Esophagus muscularis mucosa (tissue), 4 donors: Measurements from ENCODE around the gene AMFR.

Experiments
- EP300 ChIP-seq: sonication (generic); formaldehyde crosslinking; IDR thresholded peaks from one replicate; pipeline ENCODE4 v1.6.1; 2017; ENCODE audit warnings: antibody characterized with exemption
- POLR2A ChIP-seq: fragments of 450-650 bp; IDR thresholded peaks from one replicate; pipeline ENCODE4 v1.6.1; 2017; ENCODE audit warnings: antibody characterized with exemption, moderate library complexity, mild to moderate bottlenecking, low read depth
- TF ChIP-seq, protein P1 (sequence below), 3 experiments: fragments of 200-600 bp in 2 of 3; fragments of 450-650 bp in 1 of 3; sonication (generic) in 2 of 3; IDR thresholded peaks; one replicate each; pipeline ENCODE4 v1.5.1; 2017 to 2019; ENCODE audit warnings: antibody characterized with exemption in 3 of 3, mild to moderate bottlenecking in 2 of 3, moderate library complexity in 1 of 3

DNA sequence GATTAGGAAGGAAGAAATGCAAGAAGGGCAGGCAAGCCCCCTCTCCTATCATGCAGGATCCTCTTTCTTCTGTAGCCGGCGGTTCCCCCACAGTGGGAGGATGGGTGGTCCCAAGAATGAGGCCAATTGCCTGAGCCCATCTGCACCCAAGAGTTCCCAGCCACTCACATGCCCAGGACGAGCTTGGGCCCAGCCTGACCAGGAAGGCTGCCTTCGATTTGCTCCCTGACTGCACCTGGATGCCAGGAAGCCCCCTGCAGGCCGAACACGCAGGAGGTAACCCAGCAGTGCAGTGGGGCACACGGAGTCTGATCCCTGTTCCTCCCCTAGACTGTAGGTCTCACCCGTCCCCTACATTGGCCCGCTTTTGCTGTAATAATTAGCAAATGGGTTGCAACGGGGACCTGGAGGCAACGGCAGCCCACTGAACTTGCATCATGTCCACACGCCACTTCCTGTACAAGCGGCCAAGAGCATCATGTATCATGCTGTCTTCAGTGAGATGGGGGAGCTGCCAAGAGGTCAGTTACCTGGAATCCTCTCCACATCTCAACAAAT is 67.5 kb downstream of the AMFR start:
- TF ChIP-seq, protein P1, sequence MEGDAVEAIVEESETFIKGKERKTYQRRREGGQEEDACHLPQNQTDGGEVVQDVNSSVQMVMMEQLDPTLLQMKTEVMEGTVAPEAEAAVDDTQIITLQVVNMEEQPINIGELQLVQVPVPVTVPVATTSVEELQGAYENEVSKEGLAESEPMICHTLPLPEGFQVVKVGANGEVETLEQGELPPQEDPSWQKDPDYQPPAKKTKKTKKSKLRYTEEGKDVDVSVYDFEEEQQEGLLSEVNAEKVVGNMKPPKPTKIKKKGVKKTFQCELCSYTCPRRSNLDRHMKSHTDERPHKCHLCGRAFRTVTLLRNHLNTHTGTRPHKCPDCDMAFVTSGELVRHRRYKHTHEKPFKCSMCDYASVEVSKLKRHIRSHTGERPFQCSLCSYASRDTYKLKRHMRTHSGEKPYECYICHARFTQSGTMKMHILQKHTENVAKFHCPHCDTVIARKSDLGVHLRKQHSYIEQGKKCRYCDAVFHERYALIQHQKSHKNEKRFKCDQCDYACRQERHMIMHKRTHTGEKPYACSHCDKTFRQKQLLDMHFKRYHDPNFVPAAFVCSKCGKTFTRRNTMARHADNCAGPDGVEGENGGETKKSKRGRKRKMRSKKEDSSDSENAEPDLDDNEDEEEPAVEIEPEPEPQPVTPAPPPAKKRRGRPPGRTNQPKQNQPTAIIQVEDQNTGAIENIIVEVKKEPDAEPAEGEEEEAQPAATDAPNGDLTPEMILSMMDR (IDR thresholded peaks at IDR 0.05): no peak
- TF ChIP-seq EP300 (no peak), POLR2A (no peak)
